SIG-M5 treated with dmso at 0.1 percent for 504 hours (cell line): Measurements from ENCODE around the gene IBA57.

Experiments
- DNase-seq: peaks from one replicate; lab custom pipeline; 2025; ENCODE audit not compliant: unreplicated experiment; lab: John Stamatoyannopoulos, UW

Gene IBA57

DNA sequence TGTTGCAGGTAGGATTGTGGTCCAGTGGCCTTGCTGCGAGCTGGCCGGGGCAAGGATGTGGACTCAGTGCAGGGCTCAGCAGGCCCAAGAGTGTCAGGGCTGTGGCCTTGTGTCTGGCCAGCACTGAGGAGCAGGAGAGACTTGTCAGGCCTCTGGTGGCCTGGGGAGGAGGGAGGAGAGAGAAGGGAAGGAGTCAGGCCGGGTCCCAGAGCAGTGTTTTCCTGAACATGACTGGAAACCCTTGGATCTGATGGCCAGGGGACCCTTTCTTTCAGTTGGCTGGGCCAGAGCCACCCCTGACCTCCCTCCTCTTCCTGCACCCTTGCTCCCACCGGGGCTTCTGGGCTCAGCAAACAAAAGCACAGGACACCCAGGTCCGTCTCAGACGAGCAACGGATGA, 5.1 kb downstream of the IBA57 start:
- DNase-seq: no peak

DNA sequence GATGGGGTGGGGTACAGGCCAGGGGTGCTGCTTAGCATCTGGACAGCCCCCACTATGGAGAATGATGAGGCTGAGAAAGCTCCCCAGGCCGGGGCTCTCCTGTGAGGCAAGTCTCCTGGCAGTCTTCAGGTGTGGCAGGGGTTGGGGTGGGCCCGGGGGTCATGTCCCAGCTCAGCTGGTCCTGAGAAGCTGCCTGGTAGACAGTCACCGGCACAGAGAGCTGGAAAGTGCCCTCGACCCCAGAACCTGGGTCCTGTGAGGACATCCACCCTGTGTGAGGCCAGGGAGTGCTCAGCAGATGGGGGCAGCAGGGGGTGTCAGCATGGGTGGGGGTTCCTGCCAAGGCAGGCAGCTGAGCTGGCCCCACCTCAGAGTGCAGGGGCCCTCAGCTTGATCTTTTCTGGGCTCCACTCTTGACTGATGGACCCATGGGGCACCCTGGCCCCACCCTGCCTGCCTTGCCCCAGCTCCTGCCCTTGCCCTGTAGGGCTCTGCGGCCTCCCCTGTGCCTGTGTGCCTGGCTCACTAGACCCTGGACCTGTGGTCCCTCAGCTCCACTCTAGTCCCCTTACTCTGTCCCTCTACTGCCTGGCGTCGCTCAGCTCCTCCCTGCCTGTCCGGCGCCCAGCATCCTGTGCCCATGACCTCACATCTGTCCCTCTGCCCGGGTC, 5.8 kb downstream of the IBA57 start:
- DNase-seq: no peak

DNA sequence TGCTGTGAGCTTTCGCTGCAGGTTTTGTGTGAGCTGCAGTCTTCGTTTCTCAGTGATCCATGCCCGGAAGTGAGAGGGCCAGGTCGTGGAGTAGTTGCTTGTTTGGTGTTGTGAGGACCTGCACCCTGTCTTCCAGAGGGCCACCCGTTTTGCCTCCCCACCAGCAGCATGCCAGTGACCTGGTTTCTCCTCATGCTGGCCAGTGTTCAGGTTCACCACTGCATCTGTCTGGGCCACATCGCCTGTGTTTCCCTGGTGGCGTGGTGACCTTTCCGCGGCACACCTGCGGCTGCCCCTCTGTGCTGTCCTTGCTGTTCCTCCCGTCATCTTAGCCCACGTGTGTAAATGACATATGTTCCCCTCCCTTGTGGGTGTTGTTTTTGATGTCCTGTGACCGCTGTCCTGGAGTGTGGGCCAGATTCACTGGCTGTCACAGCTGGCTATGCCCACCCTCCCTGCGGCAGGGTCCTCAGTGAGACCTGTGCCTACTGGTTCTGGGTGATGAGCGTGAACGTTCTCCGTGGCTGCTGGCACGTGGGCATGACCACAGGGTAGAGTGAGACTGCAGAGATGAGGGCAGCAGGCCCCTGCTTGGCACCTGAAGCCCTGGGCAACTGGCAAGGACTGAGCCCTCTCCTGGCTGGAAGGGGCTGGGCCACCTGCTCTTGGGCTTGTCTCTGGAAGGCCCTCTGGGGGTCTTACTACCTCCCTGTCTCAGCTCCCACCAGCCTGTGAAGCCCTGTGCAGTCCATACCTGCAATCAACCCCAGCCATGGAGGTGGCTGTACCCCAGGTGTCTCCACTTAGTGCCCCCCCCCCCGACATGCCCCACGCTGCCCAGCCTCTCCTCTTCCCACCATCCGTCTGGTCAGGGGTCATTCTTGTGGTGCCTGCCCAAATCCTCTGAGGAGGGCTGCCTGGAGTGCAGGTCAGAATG, 7.3 kb downstream of the IBA57 start:
- no peak for DNase-seq

DNA sequence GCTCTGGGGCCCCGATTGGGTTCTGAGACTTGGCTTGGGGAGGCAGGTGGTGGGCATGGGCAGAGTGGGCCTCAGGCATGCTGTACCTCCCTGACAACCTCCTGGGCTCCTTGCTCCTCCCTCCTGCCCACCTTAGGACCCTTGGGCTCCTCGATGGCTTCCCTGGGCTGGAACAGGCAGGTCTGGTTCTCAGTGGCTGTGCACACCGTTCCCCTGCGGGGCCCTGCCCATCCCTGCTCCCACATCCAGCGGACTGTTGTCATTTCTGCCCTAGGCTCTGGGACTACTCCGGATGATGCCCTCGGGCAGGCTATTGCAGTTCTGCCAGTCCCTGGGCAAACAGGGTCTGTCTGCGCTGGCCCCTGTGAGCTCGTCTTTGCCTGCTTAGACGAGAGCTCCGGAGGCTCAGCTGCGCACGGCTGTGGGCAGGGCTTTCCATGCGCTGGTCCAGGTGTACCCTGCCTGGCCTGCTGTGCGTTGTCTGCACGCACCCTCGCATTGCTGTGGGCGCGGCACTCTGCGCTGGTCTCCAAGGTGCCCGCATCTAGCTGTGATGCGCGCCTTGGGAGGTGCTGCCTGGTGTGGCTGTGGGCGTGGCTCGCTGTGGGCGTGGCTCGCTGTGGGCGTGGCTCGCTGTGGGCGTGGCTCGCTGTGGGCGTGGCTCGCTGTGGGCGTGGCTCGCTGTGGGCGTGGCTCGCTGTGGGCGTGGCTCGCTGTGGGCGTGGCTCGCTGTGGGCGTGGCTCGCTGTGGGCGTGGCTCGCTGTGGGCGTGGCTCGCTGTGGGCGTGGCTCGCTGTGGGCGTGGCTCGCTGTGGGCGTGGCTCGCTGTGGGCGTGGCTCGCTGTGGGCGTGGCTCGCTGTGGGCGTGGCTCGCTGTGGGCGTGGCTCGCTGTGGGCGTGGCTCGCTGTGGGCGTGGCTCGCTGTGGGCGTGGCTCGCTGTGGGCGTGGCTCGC, 8.2 kb downstream of the IBA57 start:
- peak; percentile 10 for DNase-seq

DNA sequence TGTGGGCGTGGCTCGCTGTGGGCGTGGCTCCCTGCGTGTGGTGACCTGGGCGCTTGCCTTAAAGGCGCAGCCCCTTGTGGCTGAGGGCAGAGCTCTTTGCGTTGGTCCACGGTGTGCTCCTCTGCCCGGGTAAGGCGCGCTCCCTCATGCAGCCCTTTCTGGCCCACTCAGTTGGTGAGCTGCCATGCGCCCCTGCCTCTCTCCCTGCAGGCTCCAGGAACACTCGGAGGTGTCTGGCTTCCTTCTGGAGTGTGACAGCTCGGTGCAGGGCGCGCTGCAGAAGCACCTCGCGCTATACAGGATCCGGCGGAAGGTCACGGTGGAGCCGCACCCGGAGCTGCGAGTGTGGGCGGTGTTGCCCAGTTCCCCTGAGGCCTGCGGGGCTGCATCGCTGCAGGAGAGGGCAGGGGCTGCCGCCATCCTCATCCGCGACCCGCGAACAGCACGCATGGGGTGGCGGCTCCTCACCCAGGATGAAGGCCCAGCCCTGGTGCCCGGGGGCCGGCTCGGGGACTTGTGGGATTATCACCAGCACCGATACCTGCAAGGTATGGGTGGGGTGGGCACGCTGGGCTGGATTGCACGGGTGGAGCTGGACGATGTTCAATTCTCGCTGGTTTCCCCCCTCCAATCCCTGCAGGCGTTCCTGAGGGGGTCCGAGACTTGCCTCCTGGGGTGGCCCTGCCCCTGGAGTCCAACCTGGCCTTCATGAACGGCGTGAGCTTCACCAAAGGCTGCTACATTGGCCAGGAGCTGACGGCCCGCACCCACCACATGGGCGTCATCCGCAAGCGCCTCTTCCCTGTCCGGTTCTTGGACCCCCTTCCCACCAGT, 9.1 kb downstream of the IBA57 start:
- peak; percentile 22 for DNase-seq

DNA sequence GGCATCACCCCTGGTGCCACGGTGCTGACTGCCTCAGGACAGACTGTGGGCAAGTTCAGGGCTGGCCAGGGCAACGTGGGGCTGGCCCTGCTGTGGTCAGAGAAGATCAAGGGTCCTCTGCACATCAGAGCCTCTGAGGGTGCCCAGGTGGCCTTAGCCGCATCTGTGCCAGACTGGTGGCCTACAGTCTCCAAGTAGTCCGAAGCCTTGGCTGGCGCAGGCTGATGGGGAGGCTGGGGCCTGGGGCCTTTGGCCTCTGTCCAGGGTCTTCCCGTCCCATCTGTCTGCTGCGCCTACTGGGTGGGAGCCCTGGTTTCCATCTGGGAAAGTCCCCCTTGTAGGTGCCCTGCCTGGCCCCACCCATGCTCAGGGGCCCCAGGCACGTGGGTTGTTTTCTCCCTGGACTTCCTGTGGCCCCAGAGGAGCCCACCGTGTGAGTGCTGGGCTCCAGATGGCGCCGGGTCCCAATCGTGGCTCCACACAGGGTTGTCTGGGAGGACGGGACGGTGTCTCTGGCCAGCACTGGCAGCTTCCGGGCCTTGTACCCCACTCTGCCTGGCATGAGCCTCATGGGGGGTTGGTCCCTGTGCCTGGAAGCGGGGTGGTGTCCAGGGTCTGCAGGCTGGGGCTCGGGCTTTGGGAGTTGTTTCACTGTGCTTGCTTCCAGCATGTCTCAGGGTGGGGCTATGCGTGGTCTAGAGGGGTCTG, 9.9 kb downstream of the IBA57 start:
- DNase-seq: no peak

DNA sequence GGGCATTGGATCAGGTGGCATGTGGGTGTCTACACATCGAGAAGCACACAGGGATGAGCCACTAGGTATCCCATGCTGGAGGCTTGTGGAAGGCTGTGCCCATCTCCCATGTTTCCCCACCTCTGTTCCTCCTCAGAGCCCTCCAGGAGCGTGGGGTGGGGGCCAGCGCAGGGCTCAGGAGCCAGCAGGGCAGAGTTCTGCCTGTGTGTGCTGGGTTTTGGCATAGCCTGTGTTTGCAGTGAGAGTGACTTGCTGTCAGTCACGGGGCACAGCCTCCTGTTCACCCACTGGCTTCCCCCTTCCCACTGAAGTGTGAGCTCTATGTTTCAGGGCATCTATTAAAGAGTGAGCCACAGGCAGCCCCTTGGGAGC, 10.4 kb downstream of the IBA57 start:
- no peak for DNase-seq

DNA sequence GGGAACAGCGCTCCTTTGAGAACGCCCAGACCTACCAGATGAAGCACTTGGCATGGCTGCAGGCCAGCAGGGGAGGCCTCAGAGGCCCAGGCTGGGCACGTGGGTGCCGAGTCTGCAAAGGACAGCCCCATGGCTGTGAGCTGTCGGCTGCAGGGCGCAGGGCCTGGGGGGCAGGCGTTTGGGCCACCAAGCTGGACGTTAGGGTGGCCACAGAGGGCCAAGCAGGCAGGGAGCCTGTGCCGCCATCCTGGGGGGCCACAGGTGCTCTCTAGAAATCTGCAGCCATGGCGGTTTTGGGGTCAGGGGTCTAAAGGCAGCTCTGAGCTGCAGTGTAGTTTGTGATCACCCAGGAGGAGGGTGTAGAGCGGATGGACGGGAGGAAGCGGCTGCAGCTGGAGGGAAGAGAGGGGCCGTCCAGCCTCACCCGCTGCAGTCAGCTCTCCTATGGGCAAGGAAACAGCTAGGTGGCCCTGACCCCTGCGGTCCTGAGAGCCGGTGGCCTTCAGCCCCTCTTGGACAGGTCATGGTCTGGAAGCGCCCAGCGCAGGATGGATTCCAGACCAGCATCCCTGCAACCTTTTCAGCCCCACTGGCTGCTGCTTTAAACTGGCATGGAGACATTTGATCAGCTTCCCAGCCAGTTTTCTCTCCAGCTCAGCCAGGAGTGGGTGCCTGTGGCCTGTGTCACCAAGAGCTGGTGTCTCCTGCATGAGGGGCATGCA, 11.0 kb downstream of the IBA57 start:
- no peak for DNase-seq

DNA sequence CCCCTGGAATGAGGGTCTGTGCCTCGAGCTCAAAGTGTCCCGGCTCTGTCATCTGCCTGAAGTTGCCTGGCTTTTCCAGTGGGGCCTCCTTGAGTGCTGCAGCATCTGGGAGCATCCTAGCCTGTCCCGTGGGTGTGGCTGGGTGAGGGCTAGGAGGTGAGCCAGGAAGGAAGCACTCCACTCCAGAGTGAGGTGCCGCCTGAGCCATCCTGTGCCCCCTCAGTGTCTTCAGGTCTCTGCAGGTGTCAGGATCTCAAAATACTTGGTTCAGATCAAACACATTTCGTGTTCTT, 11.5 kb downstream of the IBA57 start:
- DNase-seq: no peak

DNA sequence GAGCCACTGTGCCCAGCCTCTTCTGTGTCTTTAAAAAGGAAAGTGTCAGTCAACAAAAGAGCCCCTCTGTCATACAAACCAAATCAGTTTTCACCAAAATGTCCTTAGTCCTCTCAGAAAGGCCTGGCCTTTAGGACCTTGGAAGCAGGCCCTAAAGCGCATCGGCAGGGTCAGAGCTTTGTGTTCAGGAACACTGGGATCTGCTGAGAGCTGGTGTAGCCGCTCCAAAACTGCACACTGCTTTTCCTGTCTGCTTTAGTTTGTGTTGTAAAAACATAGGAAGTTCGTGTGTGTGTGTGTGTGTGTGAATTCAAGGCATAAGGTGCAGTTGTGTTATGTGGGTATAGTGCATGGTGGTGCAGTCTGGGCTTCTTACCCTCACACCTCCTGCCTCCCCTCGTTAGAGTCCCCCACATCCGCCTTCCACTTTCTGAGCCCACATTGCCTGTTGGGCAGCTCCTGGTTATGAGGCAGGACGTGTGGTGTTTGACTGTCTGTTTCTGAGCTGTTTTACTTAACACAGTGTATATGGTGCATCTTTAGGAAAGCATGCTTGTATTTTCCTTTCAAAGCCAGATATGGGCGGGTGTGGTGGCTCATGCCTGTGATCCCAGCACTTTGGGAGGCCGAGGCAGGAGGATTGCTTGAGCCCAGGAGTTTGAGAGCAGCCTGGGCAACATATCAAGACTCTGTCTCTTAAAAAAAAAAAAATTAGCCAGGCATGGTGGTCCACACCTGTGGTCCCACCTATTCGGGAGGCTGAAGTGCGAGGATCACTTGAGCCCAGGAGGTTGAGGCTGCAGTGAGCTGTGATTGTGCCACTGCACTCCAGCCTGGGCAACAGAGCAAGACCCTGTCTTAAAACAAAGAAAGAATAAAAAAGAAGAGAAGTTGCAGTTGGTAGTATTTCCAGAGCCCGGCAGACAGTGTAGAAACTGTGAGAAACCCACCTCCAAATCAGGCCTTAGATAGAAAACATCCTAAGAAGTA, 12.4 kb downstream of the IBA57 start:
- no peak for DNase-seq

DNA sequence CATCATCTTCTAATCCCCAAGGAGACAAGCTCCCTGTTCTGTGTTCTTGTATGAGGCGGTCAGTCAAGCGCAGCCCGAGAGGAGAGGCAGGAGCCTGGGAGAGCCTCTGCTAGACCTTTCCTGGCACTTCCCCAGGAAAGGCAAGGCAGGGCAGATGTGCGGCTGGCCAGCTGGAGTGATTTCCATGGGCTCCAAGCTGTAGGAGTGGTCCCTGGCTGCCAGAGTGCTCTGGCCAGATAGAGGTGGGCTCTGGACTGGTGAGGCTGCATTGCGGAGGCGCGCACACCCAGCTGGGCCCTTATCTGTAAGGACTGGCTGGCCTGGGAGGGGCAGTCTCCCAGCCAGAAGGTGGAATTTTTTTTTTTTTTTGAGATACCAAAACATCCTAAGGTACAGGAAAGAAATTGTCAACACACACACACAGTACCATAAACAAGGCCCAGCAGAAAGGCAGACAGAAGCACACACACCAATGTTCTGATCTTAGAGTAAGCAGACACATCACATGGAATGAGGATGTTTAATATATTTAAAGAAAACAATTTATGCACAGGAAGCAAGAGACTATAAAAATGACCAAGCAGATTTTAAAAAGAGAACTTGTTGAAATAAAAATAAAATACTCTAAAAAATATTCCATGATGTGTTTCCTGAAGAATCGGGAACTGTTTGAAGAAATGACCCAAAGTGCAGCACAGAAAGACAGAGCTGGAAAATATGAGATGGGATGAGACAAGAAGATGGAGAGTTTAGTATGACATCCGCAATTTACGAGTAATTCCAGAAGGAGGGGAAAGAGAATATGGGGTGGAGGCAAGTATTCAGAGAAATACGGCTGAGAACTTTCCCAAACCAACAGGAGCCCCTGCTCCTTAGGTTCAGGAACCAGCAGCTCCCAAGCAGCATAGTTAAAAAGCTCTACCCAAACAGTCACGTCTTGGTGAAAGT, 13.4 kb downstream of the IBA57 start:
- no peak for DNase-seq

DNA sequence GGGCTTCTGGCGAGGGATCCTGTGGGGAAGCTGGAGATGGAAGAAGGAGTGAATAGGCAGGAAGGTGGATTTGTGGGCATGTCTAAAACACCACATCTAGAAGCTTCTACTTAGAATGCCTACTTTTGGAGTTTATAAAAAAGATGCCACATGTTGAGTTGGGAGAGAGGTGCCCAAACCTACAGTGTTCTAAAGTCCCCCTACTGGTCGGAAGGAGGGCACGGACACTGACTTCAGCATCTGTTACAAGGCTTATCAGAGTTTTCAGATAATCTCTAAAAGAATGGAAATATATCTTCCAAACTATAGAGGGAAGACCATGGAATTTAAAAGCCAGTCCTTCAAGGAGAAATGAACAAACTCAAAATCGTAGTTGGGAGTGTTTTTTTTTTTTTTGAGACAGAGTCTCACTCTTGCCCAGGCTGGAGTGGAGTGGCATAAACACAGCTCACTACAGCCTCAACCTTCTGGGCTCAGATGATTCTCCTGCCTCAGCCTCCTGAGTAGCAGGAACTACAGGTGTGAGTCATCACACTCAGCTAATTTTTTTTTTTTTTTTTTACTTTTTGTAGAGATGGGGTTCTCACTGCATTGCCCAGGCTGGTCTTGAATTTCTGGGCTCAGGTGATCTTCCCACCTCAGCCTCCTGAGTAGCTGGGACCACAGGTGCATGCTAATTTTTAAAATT, 14.8 kb downstream of the IBA57 start:
- DNase-seq: peak; percentile 31

DNA sequence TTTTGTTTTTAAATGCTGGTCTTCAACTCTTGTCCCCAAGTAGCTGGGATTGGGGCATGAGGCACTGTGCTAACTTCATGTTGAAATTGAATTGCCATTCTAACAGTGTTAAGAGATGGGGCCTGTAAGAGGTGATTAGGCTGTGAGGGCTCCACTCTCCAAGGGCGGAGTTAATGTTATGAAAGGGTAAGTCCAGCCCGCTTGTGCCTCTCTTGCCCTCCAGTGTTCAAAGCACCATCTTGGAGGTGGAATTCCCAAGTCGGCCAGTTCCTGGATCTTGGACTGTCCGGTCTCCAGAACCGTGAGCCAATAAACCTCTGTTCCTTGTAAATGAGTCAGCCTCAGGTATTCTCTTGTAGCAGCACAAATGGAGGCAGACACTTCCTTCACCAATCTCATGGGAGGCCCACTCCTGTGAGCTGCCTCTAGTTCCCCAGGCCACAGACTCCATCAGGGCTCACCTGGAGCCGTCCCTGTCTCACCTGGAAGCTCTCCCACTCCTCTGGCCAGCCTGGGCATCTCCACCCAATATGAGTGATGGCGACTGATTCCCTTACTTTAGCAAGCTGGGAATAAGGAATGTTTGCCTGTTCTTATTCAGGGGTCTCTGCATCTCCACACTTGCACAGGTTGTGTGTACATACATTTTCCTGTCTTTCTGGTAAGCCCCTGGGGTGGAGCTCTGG, 15.5 kb downstream of the IBA57 start:
- DNase-seq: no peak

DNA sequence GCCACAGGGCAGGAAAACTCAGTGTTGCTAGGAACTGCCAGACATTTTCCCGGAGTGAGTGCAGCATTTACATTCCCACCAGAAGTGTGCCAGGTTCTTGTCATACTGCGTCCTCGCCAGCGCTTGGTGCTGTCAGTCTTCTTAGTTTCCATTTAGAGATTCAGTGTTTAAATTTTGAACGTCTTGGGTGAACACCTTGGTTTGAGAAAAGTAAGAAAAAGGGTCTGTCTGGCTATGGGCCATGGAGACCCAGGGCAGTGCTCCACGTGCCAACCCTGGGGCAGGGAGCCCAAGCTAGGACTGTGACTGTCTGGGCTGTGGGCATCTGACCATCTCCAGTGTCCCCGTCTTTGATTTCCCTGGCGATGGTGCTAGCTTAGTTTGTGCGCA, 16.0 kb downstream of the IBA57 start:
- no peak for DNase-seq

DNA sequence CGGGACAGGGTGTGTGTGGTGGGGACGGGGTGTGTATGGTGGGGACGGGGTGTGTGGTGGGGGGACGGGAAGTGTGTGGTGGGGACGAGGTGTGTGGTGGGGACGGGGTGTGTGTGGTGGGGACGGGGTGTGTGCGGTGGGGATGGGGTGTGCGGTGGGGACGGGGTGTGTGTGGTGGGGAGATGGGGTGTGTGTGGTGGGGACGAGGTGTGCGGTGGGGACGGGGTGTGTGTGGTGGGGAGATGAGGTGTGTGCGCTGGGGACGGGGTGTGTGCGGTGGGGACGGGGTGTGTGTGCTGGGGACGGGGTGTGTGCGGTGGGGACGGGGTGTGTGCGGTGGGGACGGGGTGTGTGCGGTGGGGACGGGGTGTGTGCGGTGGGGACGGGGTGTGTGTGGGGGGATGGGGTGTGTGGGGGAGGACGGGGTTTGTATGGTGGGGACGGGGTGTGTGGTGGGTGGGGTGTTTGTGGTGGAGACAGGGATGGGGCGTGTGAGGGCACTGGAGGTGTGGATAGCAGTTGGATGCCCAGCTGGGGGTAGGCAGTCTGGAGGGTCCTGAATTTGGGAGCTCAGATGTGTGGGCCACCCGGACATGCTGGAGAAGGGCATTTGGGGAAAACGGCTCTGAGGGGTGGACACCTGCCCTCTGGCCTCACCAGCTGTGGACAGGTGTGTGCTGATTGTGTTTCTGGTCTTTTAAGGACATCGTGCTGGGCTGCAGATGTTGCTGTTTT, 16.9 kb downstream of the IBA57 start:
- DNase-seq: no peak
